IMR-90 (cell line): ENCODE results near the gene TMPRSS9. TPM values are rescaled to one million over a fixed set of nuclear protein-coding genes. Genes with fewer than 3 reads are reported as not detected.

Experiments
- ATAC-seq: fragments of 200-7000 bp; cut with Tn5 transposase; 2 replicates; pipeline ENCODE4 v1.9.1; 2020; ENCODE audit warnings: low read depth, mild to moderate bottlenecking, moderate library complexity
- BruUV-seq: library from RNA; stranded (reverse); fragments of 400-500 nt; replicated peaks from 2 replicates; lab custom pipeline; 2021; lab: Mats Ljungman, UMichigan
- CTCF ChIA-PET: fragments of 300-600 bp; formaldehyde crosslinking; extraction: SDS; loops from one replicate; lab custom pipeline; 2021; ENCODE audit warnings: antibody characterized with exemption; lab: Yijun Ruan, JAX
- POLR2A ChIA-PET: fragments of 300-600 bp; sonication (Branson Sonifier 250); formaldehyde crosslinking; loops from one replicate; lab custom pipeline; 2022; ENCODE audit warnings: antibody characterized with exemption; ENCODE audit not compliant: unreplicated experiment; lab: Charles Lee
- DNase-seq: peaks from one replicate; pipeline ENCODE4 v3.0.0; 2013
- H2AFZ ChIP-seq: replicated peaks from 2 replicates; pipeline ENCODE3; 2013; ENCODE audit warnings: low read length, mild to moderate bottlenecking; ENCODE audit not compliant: poor library complexity
- H2AK5ac ChIP-seq: 2 replicates; pipeline ENCODE4 v1.6.1; 2013; ENCODE audit warnings: low read depth, low read length, inconsistent platforms
- H2AK9ac ChIP-seq: replicated peaks from 2 replicates; pipeline ENCODE3; 2013; ENCODE audit warnings: mild to moderate bottlenecking, low read depth, low read length, moderate library complexity; ENCODE audit not compliant: poor library complexity
- H2BK120ac ChIP-seq: 2 replicates; pipeline ENCODE4 v1.6.1; 2013; ENCODE audit warnings: low read depth, low read length, inconsistent platforms
- H2BK15ac ChIP-seq: 3 replicates; pipeline ENCODE4 v1.6.1; 2013; ENCODE audit warnings: low read depth, low read length, inconsistent platforms
- H2BK20ac ChIP-seq: 2 replicates; pipeline ENCODE4 v1.6.1; 2013; ENCODE audit warnings: low read depth, mild to moderate bottlenecking, inconsistent platforms, low read length, moderate library complexity
- H2BK5ac ChIP-seq: 2 replicates; pipeline ENCODE4 v1.6.1; 2013; ENCODE audit warnings: mild to moderate bottlenecking, low read depth, low read length, inconsistent platforms; ENCODE audit not compliant: poor library complexity, severe bottlenecking
- H3K14ac ChIP-seq: replicated peaks from 2 replicates; pipeline ENCODE4 v1.6.1; 2013; ENCODE audit warnings: low read depth, low read length, inconsistent platforms
- H3K18ac ChIP-seq: 2 replicates; pipeline ENCODE4 v1.6.1; 2013; ENCODE audit warnings: low read depth, low read length, control low read depth
- H3K23ac ChIP-seq: 2 replicates; pipeline ENCODE4 v1.6.1; 2013; ENCODE audit warnings: low read depth, low read length, inconsistent platforms
- H3K27ac ChIP-seq: 2 replicates; pipeline ENCODE4 v1.5.1; 2013; ENCODE audit warnings: mild to moderate bottlenecking, control low read depth, low read length; ENCODE audit not compliant: insufficient read depth
- H3K27me3 ChIP-seq: 2 replicates; pipeline ENCODE4 v1.6.1; 2013; ENCODE audit warnings: low read length; ENCODE audit not compliant: control insufficient read depth, insufficient read depth
- H3K36me3 ChIP-seq: 2 replicates; pipeline ENCODE4 v1.6.1; 2013; ENCODE audit warnings: low read length, mixed read lengths; ENCODE audit not compliant: control insufficient read depth, insufficient read depth
- H3K4ac ChIP-seq: 2 replicates; pipeline ENCODE4 v1.6.1; 2013; ENCODE audit warnings: low read depth, low read length, inconsistent platforms
- H3K4me1 ChIP-seq: 2 replicates; pipeline ENCODE4 v1.6.1; 2013; ENCODE audit warnings: low read length, mixed read lengths; ENCODE audit not compliant: control insufficient read depth, insufficient read depth
- H3K4me2 ChIP-seq: 2 replicates; pipeline ENCODE4 v1.6.1; 2013; ENCODE audit warnings: low read depth, mild to moderate bottlenecking, control low read depth, low read length, moderate library complexity
- H3K4me3 ChIP-seq: 2 replicates; pipeline ENCODE4 v1.5.1; 2013; ENCODE audit warnings: low read depth, mild to moderate bottlenecking, control low read depth, low read length, moderate library complexity; ENCODE audit not compliant: insufficient read depth
- H3K56ac ChIP-seq: 2 replicates; pipeline ENCODE4 v1.6.1; 2013; ENCODE audit warnings: low read length, inconsistent platforms; ENCODE audit not compliant: insufficient read depth; ENCODE audit errors: extremely low read depth
- H3K79me1 ChIP-seq, 2 experiments: 2 replicates each; pipeline ENCODE4 v1.6.1; 2013; ENCODE audit warnings: low read length in 2 of 2, inconsistent platforms in 1 of 2, low read depth in 1 of 2
- H3K9ac ChIP-seq: 2 replicates; pipeline ENCODE4 v1.6.1; 2013; ENCODE audit warnings: low read depth, low read length, control low read depth
- H3K9me1 ChIP-seq: 2 replicates; pipeline ENCODE4 v1.6.1; 2013; ENCODE audit warnings: low read length, inconsistent platforms; ENCODE audit not compliant: insufficient read depth
- H3K9me3 ChIP-seq: 2 replicates; pipeline ENCODE4 v1.6.1; 2013; ENCODE audit warnings: low read length; ENCODE audit not compliant: control insufficient read depth, insufficient read depth
- H4K20me1 ChIP-seq: 2 replicates; pipeline ENCODE4 v1.6.1; 2013; ENCODE audit warnings: low read length, inconsistent platforms; ENCODE audit not compliant: insufficient read depth
- H4K5ac ChIP-seq: 2 replicates; pipeline ENCODE4 v1.6.1; 2013; ENCODE audit warnings: mild to moderate bottlenecking, low read depth, low read length, control low read depth
- H4K8ac ChIP-seq, 2 experiments: 2 replicates each; pipeline ENCODE4 v1.6.1; 2013; ENCODE audit warnings: low read depth in 2 of 2, low read length in 2 of 2, control low read depth in 1 of 2, inconsistent platforms in 1 of 2
- H4K91ac ChIP-seq: 2 replicates; pipeline ENCODE4 v1.6.1; 2013; ENCODE audit warnings: low read depth, low read length, inconsistent platforms; ENCODE audit not compliant: insufficient read depth
- FOS ChIP-seq: fragments of 150-350 bp; IDR thresholded peaks from 2 replicates; pipeline ENCODE4 v1.6.1; 2016; ENCODE audit warnings: low read depth, low read length
- USF2 ChIP-seq: fragments of 150-350 bp; IDR thresholded peaks from 2 replicates; pipeline ENCODE4 v1.6.1; 2017; ENCODE audit warnings: mild to moderate bottlenecking, antibody characterized with exemption, low read length, low read depth
- WGBS, 2 experiments: methylation state at CpG; one replicate each; pipeline versions ENCODE4 v1.1.5 to v1.1.7; 2013; ENCODE audit warnings: missing lambda C conversion rate in 2 of 2; ENCODE audit not compliant: insufficient read length in 1 of 2; ENCODE audit errors: extremely low coverage in 2 of 2; 5-methylcytosine and 5-hydroxymethylcytosine counted together
- dilution Hi-C: fragments of 300-500 bp; cut with HindIII; formaldehyde crosslinking; loops from one replicate; pipeline ENCODE4 v1.14.3; 2018; ENCODE audit warnings: low sequenced_read_pairs; ENCODE audit not compliant: unreplicated experiment
- in situ Hi-C: fragments of 300-500 bp; cut with MboI; formaldehyde crosslinking; loops from 3 replicates; pipeline ENCODE4 v1.14.3; 2019; ENCODE audit warnings: low sequenced_read_pairs, inconsistent platforms, mixed read lengths
- intact Hi-C: fragments of 100-400 bp; cut with micrococcal nuclease; formaldehyde crosslinking; loops from 2 replicates; pipeline ENCODE4 v1.10.0; 2022
- polyA plus RNA-seq, 3 experiments: library from polyadenylated mRNA; depleted of rRNA; stranded (reverse); fragments of >200 nt; gene quantifications; 2 replicates each; pipeline ENCODE4 v1.2.3, GENCODE V29; 2012; ENCODE audit warnings: low replicate concordance in 1 of 3
- total RNA-seq: library from RNA; depleted of rRNA; stranded (reverse); fragments of >200 nt; gene quantifications from 2 replicates; pipeline ENCODE4 v1.2.3, GENCODE V29; 2012

TMPRSS9 gene
- total and polyA plus RNA-seq, 2 of the 4 experiments (the other 2 are of a cell fraction): not detected

GRCh38 chr19:2412449-2412848 lies 52.4 kb downstream of the TMPRSS9 start:
- Histone ChIP-seq H3K14ac (no peak overlapping the region), H4K20me1 (no peaks in the 10 kb centered on the region), H4K8ac (no peak overlapping the region), H3K27me3 (peaks cover 3% of the 10 kb centered on the region; the same call in 1 of the 2 replicates), H2BK15ac (no peak overlapping the region), H3K9me1 (no peaks in the 10 kb centered on the region), H2AFZ (no peak overlapping the region), H3K56ac (no peak overlapping the region), H3K9me3 (peaks cover 14% of the 10 kb centered on the region), H3K9ac (no peak overlapping the region), H3K27ac (no peak overlapping the region), H3K4me1 (no peaks in the 10 kb centered on the region), H3K18ac (no peak overlapping the region), H4K5ac (no peak overlapping the region), H4K91ac (no peak overlapping the region), H3K79me1 (no peaks in the 10 kb centered on the region), H3K4me3 (no peak overlapping the region), H2BK120ac (no peak overlapping the region), H2BK5ac (no peak overlapping the region), H2AK5ac (no peak overlapping the region), H3K36me3 (peaks cover 5% of the 10 kb centered on the region; the same call in 1 of the 2 replicates), H2BK20ac (no peak overlapping the region), H2AK9ac (no peak overlapping the region), H3K4ac (no peak overlapping the region), H3K23ac (no peak overlapping the region), H3K4me2 (no peak overlapping the region)
- BruUV-seq: no TSS peak
- POLR2A ChIA-PET: no interaction called here
- dilution Hi-C loops: no loop called here
- 100% methylated on average over 1 of the region's 2 CpGs; no CpG with 5 or more reads in 1 of the 2 experiments for WGBS, 2 experiments
- intact Hi-C loops: no loop called here
- no peak for DNase-seq
- no peak for TF ChIP-seq USF2
- no peak for TF ChIP-seq FOS
- in situ Hi-C loops: no loop called here
- CTCF ChIA-PET: no interaction called here
- ATAC-seq: no peak
